GM23248 (cell line): ENCODE measurements around the gene PHF8.

ENCODE experiments used
- EZH2 ChIP-seq: fragments of 200-600 bp; sonication (generic); IDR thresholded peaks from 2 replicates; pipeline ENCODE4 v1.6.1; 2018; ENCODE audit warnings: antibody characterized with exemption, mild to moderate bottlenecking; ENCODE audit not compliant: insufficient read depth, poor library complexity, severe bottlenecking
- EZH2phosphoT487 ChIP-seq: fragments of 200-600 bp; sonication (generic); IDR thresholded peaks from 2 replicates; pipeline ENCODE4 v1.6.1; 2018; ENCODE audit warnings: antibody characterized with exemption, moderate library complexity, mild to moderate bottlenecking, low read depth; ENCODE audit not compliant: insufficient read depth

DNA sequence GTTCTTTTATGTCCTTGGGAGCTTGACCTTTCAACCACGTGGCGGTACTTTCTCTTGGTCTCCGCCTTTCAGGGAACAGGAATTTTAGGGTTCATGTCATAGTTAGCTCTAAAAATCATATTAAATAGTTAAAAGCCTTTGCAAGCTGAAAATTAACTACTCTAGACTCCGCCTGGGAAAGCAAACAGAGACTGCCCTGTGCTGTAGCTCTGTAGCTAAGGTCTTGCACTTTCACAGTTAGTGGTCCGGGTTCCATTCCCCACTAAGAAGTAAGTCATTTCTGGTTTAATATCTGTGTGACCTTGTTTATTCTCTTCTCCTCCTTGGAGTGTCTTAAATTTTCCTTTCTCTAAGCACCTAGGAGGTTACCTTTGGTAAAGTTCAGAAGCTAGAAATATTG lies 118.2 kb downstream of the PHF8 start:
- TF ChIP-seq EZH2 (no peak), EZH2phosphoT487 (no peak)
